HUES48 (cell line): ENCODE measurements around the gene CCDC88C.

Source experiments
- H3K27ac ChIP-seq: one replicate; pipeline ENCODE4 v1.7.0; 2013; ENCODE audit warnings: low read depth, low read length, inconsistent platforms
- H3K27me3 ChIP-seq: 2 replicates; pipeline ENCODE4 v1.6.1; 2013; ENCODE audit warnings: mild to moderate bottlenecking, low read length; ENCODE audit not compliant: control insufficient read depth, insufficient read depth
- H3K36me3 ChIP-seq: 2 replicates; pipeline ENCODE4 v1.6.1; 2013; ENCODE audit warnings: low read length; ENCODE audit not compliant: control insufficient read depth, insufficient read depth
- H3K4me1 ChIP-seq: 2 replicates; pipeline ENCODE4 v1.6.1; 2013; ENCODE audit warnings: mild to moderate bottlenecking, low read length; ENCODE audit not compliant: control insufficient read depth, insufficient read depth
- H3K4me3 ChIP-seq: 2 replicates; pipeline ENCODE4 v1.5.1; 2013; ENCODE audit warnings: mild to moderate bottlenecking, low read depth, low read length
- H3K9ac ChIP-seq: 2 replicates; pipeline ENCODE4 v1.6.1; 2013; ENCODE audit warnings: mild to moderate bottlenecking, low read depth, low read length, moderate library complexity
- H3K9me3 ChIP-seq: 2 replicates; pipeline ENCODE4 v1.6.1; 2013; ENCODE audit warnings: low read length; ENCODE audit not compliant: control insufficient read depth, insufficient read depth

CCDC88C gene

DNA sequence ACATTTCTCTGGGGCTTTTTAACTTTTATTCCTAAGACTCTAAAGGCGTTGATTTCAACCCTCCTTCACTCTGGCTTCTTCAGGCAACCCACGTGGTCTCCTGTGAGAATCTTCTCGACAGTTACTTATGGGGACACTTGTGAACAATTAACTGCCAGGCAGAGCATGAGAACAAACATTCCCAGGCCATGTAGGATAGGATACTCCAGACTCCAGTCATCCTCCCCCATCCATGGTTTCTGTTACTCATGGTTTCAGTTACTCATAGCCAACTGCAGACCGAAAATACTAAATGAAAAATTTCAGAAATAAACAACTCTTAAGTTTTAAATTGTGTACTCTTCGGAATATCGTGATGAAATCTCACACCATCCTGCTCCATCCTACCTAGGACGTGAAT, 192.6 kb downstream of the CCDC88C start:
- no peaks in the 10 kb centered on the region for H3K36me3 ChIP-seq
- no peak overlapping the region for H3K9ac ChIP-seq
- H3K27me3 ChIP-seq = no peaks in the 10 kb centered on the region
- H3K4me1 ChIP-seq = peaks cover 10% of the 10 kb centered on the region
- H3K4me3 ChIP-seq = no peak overlapping the region
- no peak overlapping the region for H3K27ac ChIP-seq
- no peaks in the 10 kb centered on the region for H3K9me3 ChIP-seq

DNA sequence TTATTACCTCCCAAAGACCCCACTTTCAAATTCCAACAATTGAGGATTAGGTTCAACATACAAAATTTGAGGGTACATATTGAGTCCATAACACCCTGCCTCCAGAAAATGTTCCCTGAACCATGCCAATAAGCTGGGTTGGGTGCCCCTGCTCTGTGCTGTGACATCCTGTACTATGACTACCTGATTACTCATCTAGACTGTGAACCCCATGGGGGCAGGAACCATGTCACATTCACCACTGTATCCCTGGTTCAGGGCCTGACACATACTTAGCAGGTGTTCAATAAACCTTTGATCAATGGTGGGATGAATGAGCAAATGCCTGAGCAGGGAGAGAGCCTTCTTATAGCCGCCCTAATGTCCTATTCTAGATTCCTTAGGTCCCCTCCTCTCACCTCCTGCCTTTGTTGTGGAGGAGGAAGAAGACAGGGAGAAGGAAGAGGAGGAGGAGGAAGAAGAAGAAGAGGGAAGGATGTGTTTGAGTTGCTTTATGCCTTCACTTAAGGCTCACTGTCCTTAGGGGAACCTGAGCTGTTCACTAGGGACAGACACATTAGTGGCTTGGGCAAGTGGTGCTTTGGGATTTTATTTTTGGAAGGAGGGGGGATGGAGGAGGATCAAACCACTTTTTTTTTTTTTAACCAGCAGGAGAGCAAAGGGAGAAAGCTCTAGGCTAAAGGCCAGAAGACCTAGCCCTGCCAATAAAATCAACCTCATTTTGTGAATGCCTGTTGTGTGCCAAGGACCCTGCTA, 194.4 kb downstream of the CCDC88C start:
- H3K9me3 ChIP-seq = no peaks in the 10 kb centered on the region
- H3K27ac ChIP-seq = no peak overlapping the region
- no peaks in the 10 kb centered on the region for H3K36me3 ChIP-seq

More for the DNA sequence above, 194.4 kb downstream of the CCDC88C start:
- Histone ChIP-seq H3K9ac (no peak overlapping the region), H3K4me1 (peaks cover 5% of the 10 kb centered on the region; the same call in 1 of the 2 replicates), H3K27me3 (no peaks in the 10 kb centered on the region), H3K4me3 (no peak overlapping the region)
